ENCODE measurements around the gene SETDB2. TPM values are rescaled to one million over a fixed set of nuclear protein-coding genes. Genes with fewer than 3 reads are reported as not detected.

Gene SETDB2, protein sequence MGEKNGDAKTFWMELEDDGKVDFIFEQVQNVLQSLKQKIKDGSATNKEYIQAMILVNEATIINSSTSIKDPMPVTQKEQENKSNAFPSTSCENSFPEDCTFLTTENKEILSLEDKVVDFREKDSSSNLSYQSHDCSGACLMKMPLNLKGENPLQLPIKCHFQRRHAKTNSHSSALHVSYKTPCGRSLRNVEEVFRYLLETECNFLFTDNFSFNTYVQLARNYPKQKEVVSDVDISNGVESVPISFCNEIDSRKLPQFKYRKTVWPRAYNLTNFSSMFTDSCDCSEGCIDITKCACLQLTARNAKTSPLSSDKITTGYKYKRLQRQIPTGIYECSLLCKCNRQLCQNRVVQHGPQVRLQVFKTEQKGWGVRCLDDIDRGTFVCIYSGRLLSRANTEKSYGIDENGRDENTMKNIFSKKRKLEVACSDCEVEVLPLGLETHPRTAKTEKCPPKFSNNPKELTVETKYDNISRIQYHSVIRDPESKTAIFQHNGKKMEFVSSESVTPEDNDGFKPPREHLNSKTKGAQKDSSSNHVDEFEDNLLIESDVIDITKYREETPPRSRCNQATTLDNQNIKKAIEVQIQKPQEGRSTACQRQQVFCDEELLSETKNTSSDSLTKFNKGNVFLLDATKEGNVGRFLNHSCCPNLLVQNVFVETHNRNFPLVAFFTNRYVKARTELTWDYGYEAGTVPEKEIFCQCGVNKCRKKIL
- 1 to 10 TPM; 9.0 to 9.1 TPM for total RNA-seq

DNA sequence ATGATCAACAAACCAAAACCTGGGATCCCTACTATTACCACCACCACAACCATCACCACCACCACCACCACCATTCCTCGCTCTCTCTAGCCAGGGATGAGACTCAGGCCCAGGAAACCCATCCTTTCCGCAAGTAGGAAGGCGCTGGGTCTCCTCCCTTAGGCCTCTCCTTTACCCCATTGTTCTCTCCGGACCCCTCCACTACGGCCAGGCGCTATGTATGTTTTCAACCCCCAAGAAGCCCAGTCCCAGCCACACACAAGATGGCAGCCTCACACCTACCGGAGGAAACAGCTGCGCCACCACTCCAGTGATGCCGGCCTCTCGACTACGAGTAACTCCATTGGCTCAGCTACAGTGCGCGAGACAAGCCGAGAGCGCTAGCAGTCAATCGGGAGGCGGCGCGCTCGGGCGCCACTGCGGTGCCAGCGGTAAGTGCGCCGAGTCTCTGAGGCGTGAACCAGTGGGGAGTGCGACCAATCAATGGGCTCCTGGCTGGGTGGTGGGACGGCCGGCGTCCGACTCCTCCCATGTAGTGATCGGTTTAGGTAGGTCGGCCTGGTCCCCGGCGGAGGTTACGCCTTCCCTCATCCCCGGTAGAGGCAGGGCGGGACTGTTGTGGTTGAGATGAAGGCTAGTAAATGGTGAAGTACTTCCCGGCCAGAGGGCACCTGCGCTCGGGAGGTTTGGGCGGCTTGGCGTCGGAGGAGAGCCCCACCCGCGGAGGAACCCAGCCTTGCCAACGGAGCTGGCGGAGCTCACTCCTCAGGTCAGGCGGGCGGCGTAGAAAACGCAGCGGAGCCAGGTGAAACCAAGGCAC, at the start of gene SETDB2, which contains the start of gene CAB39L:
SETDB2 (plus strand) TSS at position 571 of the 820 bp plus-strand sequence. CDS start 7,620 bp downstream, outside the sequence.
CAB39L (minus strand) TSS at position 361 of the 820 bp plus-strand sequence. CDS start 61,154 bp downstream, outside the sequence.
- Histone ChIP-seq H3K9me3 (no peaks in the 10 kb centered on the region), H3K4me3 (peak within 1 kb of the TSS; percentile 83), H3K4me1 (ENCODE audit: control insufficient read depth in 1 of 2, low read depth in 2 of 2) (peaks cover 25 to 32% of the 10 kb centered on the region in 2 donors), H3K27me3 (replicated peaks; ENCODE audit: insufficient read depth) (no peaks in the 10 kb centered on the region), H3K27ac (peak within 1 kb of the TSS; percentile 94 to 98), H3K36me3 (no peaks in the 10 kb centered on the region)
- DNase-seq (ENCODE audit: low spot score) (peak; percentile 98), ATAC-seq (ENCODE audit: insufficient number of reproducible peaks, low FRiP score, low read depth) (peak; percentile 98)
- TF ChIP-seq, protein P1, sequence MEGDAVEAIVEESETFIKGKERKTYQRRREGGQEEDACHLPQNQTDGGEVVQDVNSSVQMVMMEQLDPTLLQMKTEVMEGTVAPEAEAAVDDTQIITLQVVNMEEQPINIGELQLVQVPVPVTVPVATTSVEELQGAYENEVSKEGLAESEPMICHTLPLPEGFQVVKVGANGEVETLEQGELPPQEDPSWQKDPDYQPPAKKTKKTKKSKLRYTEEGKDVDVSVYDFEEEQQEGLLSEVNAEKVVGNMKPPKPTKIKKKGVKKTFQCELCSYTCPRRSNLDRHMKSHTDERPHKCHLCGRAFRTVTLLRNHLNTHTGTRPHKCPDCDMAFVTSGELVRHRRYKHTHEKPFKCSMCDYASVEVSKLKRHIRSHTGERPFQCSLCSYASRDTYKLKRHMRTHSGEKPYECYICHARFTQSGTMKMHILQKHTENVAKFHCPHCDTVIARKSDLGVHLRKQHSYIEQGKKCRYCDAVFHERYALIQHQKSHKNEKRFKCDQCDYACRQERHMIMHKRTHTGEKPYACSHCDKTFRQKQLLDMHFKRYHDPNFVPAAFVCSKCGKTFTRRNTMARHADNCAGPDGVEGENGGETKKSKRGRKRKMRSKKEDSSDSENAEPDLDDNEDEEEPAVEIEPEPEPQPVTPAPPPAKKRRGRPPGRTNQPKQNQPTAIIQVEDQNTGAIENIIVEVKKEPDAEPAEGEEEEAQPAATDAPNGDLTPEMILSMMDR (IDR thresholded peaks at IDR 0.05), result peak; percentile 19

DNA sequence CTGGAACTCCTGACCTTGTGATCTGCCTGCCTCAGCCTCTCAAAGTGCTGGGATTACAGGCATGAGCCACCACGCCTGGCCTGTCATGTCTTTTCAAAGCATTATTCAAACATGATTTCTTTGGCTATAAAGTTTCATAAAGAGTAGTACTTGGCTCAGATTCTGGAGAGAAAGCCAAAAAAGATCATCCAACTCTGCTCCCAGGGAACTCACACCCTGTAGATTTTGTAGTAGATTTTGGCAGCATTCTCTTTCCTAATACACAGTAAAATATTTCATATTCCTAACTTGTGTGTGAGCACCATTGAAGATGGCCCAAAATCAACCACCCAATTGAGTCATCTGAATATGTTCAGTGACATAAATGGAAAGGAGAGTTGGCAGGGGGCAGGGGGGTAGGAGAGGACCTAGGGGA, 48.6 kb upstream of the SETDB2 start:
- H3K36me3 ChIP-seq, result no peaks in the 10 kb centered on the region
- TF ChIP-seq, protein P1 (IDR thresholded peaks at IDR 0.05), result no peak
- peak; percentile 30 for DNase-seq (ENCODE audit: low spot score)
- peak; percentile 93 for ATAC-seq (ENCODE audit: insufficient number of reproducible peaks, low FRiP score, low read depth)
- H3K27me3 ChIP-seq (replicated peaks; ENCODE audit: insufficient read depth), result no peaks in the 10 kb centered on the region
- peaks cover 18 to 31% of the 10 kb centered on the region in 2 donors for H3K4me1 ChIP-seq (ENCODE audit: control insufficient read depth in 1 of 2, low read depth in 2 of 2)
- no peaks in the 10 kb centered on the region for H3K9me3 ChIP-seq
- H3K27ac ChIP-seq, result peak overlapping the region; percentile 64 to 76
- no peak overlapping the region for H3K4me3 ChIP-seq

DNA sequence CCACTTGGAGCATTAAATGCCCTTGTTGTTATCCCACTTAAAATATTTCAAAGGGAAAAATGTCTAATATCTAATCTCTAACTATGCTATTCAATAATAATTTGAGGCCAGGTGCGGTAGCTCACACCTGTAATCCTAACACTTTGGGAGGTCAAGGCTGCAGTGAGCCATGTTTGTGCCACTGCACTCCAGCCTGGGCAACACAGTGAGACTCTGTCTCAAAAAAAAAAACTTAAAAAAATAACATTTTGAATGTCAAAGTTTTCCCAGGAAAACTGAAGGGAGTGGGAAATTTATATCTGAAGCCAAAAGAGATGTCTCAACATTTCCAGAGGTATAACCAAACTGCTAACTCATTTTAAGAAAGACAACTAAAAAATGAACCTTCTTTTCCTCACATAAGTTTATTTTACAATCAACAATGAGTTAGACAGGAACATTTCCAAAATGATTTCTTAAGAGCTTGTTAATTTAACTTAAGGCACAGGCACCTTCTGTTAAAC, 48.1 kb upstream of the SETDB2 start:
- Histone ChIP-seq H3K27ac (peak overlapping the region; percentile 60 to 76), H3K4me1 (ENCODE audit: control insufficient read depth in 1 of 2, low read depth in 2 of 2) (peaks cover 18 to 31% of the 10 kb centered on the region in 2 donors), H3K9me3 (no peaks in the 10 kb centered on the region), H3K4me3 (no peak overlapping the region), H3K27me3 (replicated peaks; ENCODE audit: insufficient read depth) (no peaks in the 10 kb centered on the region), H3K36me3 (no peaks in the 10 kb centered on the region)
- no peak for ATAC-seq (ENCODE audit: insufficient number of reproducible peaks, low FRiP score, low read depth)
- TF ChIP-seq, protein P1 (IDR thresholded peaks at IDR 0.05), result no peak
- DNase-seq (ENCODE audit: low spot score), result no peak

DNA sequence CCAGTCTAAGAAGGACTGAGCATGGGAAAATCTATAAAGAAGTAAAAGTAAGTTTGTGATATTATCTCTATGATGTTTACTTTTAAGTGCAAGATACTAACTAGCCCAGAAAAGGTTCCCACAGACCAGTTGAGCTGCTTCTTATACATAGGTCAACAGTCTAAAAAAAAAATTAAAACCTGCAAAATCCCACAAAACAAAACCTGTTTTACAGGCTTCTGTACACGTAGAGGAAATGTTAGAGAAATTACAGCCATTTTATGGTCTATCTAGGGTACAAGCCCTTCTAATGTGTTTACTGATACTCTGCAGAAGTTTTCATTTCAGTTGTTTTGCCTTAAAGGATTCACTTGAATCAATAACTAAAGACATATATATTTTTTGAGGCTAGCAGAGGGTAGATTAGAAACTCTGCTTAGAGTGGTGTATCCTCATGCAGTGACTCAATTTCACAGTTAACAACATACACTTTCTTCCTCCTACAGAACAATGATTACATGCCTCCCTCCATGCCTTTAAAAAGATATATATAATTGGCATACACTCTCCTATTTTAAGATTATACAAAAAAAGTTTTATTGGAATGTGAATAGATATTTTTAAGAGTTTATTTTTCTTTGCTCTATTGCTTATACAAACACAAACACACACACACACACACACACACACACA, 44.1 kb upstream of the SETDB2 start:
- H3K4me1 ChIP-seq (ENCODE audit: control insufficient read depth in 1 of 2, low read depth in 2 of 2), result peaks cover 18 to 36% of the 10 kb centered on the region in 2 donors
- TF ChIP-seq, protein P1 (IDR thresholded peaks at IDR 0.05), result no peak
- no peak for DNase-seq (ENCODE audit: low spot score)
- peak overlapping the region; percentile 80 to 93 for H3K27ac ChIP-seq
- no peaks in the 10 kb centered on the region for H3K27me3 ChIP-seq (replicated peaks; ENCODE audit: insufficient read depth)
- no peak for ATAC-seq (ENCODE audit: insufficient number of reproducible peaks, low FRiP score, low read depth)
- peak overlapping the region; percentile 70 for H3K4me3 ChIP-seq
- H3K9me3 ChIP-seq, result peaks cover 5% of the 10 kb centered on the region
- no peaks in the 10 kb centered on the region for H3K36me3 ChIP-seq

Measured in thoracic aorta (tissue), 2 donors.